Lower leg skin (tissue), 4 donors: Measurements from ENCODE around the gene STXBP1. TPM values are rescaled to one million over a fixed set of nuclear protein-coding genes. Genes with fewer than 3 reads are reported as not detected.

ENCODE experiments used
- DNase-seq, 2 donors: peaks; one replicate each; pipeline ENCODE4 v3.0.0-alpha.2; 2019; ENCODE audit warnings: low spot score in 2 of 2
- H3K4me3 ChIP-seq: fragments of 200-600 bp; sonication (generic); 2 replicates; pipeline ENCODE4 v1.5.1; 2017; ENCODE audit warnings: mild to moderate bottlenecking, low read depth; ENCODE audit not compliant: poor library complexity, severe bottlenecking
- POLR2A ChIP-seq, 2 donors: fragments of 450-650 bp; IDR thresholded peaks; one replicate each; pipeline ENCODE4 v1.6.1; 2016 to 2017; ENCODE audit warnings: antibody characterized with exemption in 2 of 2, mild to moderate bottlenecking in 1 of 2, moderate library complexity in 1 of 2
- WGBS, 2 donors: methylation state at CpG; one replicate each; pipeline ENCODE4 v1.1.5; 2018; 5-methylcytosine and 5-hydroxymethylcytosine counted together
- intact Hi-C: fragments of 100-400 bp; cut with DNase I; formaldehyde crosslinking; loops from one replicate; pipeline ENCODE4 v1.15.0; 2023; ENCODE audit warnings: low total_unique reads
- total RNA-seq, 4 donors: library from RNA; depleted of rRNA; stranded (reverse); fragments of >200 nt; gene quantifications; one replicate each; pipeline ENCODE4 v1.1.0, GENCODE V29; 2016
- TF ChIP-seq, protein P1 (sequence below), 3 donors: fragments of 450-650 bp; IDR thresholded peaks; one replicate each; pipeline ENCODE4 v1.5.1; 2016; ENCODE audit warnings: antibody characterized with exemption in 3 of 3, mild to moderate bottlenecking in 3 of 3, moderate library complexity in 2 of 3

STXBP1 gene
- total RNA-seq, 4 donors from 2014 or later: 17.4 to 66.8 (median 30.5) TPM

DNA sequence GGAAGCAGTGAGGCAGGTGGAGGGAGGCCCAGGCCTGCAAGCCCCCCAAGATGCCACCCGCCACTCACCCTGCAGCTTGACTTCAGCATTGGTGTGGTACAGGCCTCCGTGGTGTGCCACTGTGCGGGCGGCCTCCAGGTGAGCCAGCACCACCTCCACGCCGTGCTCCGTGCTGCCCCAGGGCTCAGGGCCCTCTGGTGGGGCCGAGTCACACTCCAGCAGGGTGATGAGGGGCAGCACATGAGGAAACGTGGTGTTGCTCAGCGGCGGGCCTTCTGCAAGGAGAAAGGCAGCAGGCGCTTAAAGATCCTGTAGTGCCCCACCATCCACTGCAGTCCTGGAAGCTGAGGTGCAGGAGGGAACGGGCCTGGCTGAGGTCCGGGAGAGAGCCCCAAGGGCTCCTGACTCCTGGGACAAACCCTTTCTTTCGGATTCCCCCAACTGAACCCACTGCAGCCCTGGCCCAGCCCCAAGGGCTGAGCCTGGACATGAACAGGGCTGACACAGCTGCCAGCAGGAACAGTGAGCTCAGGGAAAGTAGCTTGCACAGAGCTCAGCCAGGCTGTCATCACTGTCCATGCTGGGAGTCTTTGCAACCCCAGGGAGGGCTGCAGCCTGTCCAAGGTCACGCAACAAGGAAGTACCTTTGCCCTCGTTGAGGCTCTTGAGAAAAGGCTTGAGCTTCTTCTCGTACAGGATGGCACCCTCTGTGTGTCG is 127.7 kb downstream of the STXBP1 start:
- no peak for TF ChIP-seq POLR2A (IDR thresholded peaks at IDR 0.05)
- TF ChIP-seq, protein P1, sequence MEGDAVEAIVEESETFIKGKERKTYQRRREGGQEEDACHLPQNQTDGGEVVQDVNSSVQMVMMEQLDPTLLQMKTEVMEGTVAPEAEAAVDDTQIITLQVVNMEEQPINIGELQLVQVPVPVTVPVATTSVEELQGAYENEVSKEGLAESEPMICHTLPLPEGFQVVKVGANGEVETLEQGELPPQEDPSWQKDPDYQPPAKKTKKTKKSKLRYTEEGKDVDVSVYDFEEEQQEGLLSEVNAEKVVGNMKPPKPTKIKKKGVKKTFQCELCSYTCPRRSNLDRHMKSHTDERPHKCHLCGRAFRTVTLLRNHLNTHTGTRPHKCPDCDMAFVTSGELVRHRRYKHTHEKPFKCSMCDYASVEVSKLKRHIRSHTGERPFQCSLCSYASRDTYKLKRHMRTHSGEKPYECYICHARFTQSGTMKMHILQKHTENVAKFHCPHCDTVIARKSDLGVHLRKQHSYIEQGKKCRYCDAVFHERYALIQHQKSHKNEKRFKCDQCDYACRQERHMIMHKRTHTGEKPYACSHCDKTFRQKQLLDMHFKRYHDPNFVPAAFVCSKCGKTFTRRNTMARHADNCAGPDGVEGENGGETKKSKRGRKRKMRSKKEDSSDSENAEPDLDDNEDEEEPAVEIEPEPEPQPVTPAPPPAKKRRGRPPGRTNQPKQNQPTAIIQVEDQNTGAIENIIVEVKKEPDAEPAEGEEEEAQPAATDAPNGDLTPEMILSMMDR (IDR thresholded peaks at IDR 0.05): no peak
- DNase-seq: no peak
- intact Hi-C loops: loop anchor here (5.0 kb wide), 2 partner anchors 43 to 183 kb away; no protein-coding TSS in a partner anchor
- no peak overlapping the region for H3K4me3 ChIP-seq
- 58 to 59% methylated on average over 17 of the region's 19 CpGs for WGBS, 2 donors

DNA sequence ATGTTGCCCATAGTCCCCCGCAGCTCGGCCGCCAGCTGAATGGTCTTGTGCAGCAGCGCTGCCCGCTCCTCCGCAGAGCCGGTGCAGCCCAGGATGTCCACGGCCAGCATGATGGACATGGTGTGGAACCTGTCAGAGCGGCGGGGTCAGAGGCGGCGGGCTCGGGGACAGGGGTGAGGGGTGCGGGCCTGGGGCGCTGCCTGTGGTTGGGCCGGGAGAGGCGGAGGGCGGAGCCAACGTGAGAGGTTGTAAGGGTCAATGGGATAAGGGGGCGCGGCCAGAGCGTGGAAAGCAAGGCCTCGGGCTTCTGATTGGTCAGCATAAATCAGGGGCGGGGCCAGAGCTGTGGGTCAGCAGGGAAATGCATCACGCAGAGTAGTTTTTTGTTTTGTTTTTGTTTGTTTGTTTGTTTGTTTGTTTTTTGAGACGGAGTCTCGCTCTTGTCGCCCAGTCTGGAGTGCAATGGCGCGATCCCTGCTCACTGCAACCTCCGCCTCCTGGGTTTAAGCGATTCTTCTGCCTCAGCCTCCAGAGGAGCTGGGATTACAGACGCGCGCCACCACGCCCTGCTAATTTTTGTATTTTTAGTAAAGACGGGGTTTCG is 129.9 kb downstream of the STXBP1 start:
- TF ChIP-seq, protein P1 (IDR thresholded peaks at IDR 0.05): no peak
- no peak for TF ChIP-seq POLR2A (IDR thresholded peaks at IDR 0.05)
- no peak overlapping the region for H3K4me3 ChIP-seq
- WGBS, 2 donors: 72 to 80% methylated on average over 37 to 38 of the region's 38 CpGs
- intact Hi-C loops: no loop called here
- DNase-seq: peak; percentile 68 to 94

Other genes with a start within 250 kb of the STXBP1 start
- gene SLC2A8, start 215.1 kb upstream of the STXBP1 start, total RNA-seq: 10 to 100 TPM; 17.6 to 28.7 (median 23.6) TPM
- 10 to 100 TPM in 1 of 4 donors, 1 to 10 TPM in 3; 9.2 to 12.1 (median 9.8) TPM for gene ZNF79, start 187.9 kb upstream of the STXBP1 start, total RNA-seq
- gene RPL12, start 160.9 kb upstream of the STXBP1 start, total RNA-seq: 1,000 to 10,000 TPM; 2,461 to 2,856 (median 2,671) TPM
- 10 to 100 TPM; 37.9 to 47.9 (median 41.9) TPM for gene LRSAM1, start 160.8 kb upstream of the STXBP1 start, total RNA-seq
- gene CFAP157, start 94.7 kb downstream of the STXBP1 start, total RNA-seq: under 1 TPM in 1 of 4 donors, not detected in 3; 0.23 TPM
- 10 to 100 TPM; 28.2 to 71.8 (median 52.3) TPM for gene PTRH1, start 103.4 kb downstream of the STXBP1 start, total RNA-seq
- gene TTC16, start 103.8 kb downstream of the STXBP1 start, total RNA-seq: under 1 TPM in 1 of 4 donors, not detected in 3; 0.25 TPM
- 10 to 100 TPM; 11.5 to 19.9 (median 15.1) TPM for gene TOR2A, start 123.0 kb downstream of the STXBP1 start, total RNA-seq
- gene SH2D3C, start 166.4 kb downstream of the STXBP1 start, total RNA-seq: 1 to 10 TPM; 1.9 to 8.5 (median 5.3) TPM
- gene CDK9, start 173.8 kb downstream of the STXBP1 start, total RNA-seq: 10 to 100 TPM; 60.7 to 96.3 (median 70.7) TPM
- gene FPGS, start 190.6 kb downstream of the STXBP1 start, total RNA-seq: 10 to 100 TPM; 21.3 to 46.5 (median 37.4) TPM
- gene ENG, start 242.4 kb downstream of the STXBP1 start, total RNA-seq: 10 to 100 TPM; 12.0 to 51.1 (median 19.6) TPM